DMS53 treated with DMSO at 0.1 percent for 48 hours (cell line): ENCODE measurements around the gene AVL9.
"Not testable (repeated sequence)": the region's sequence is repeated elsewhere in the genome, so short reads cannot be mapped to it uniquely, and the experiment has no call there.

Experiments used
- DNase-seq: peaks from one replicate; lab custom pipeline; 2025; ENCODE audit not compliant: unreplicated experiment; lab: John Stamatoyannopoulos, UW

The AVL9 gene

GRCh38 chr7:32495298-32496051 is at the start of gene AVL9:
Gene AVL9, plus strand, starts transcription at chr7:32495489. Its CDS starts 221 bp downstream, at chr7:32495710.
- peak; percentile 98 for DNase-seq

- no peak for DNase-seq
These were observed 48.1 kb upstream of the AVL9 start for GRCh38 chr7:32447218-32447617.

GRCh38 chr7:32453341-32454011 is 41.8 kb upstream of the AVL9 start:
- peak; percentile 46 for DNase-seq

DNA sequence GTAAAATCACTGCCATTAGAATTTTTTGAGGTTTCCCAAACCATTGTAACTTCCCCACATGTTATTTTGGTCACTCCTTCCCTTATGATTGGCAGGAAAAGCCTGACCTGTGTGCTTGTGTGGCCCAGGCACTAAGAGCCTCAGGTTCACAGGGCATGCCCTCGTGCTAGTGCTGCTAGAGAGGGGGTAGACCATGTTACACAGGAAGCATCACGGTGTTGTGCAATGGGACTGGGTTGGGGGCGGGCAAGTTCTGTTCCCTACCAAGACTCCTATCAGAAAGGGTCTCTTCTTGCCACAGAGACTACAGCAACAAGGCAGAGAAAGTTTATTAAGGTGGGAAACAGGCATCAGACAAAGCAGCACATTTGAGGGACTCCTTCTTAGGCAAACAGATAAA is 37.3 kb upstream of the AVL9 start:
- no peak for DNase-seq

DNA sequence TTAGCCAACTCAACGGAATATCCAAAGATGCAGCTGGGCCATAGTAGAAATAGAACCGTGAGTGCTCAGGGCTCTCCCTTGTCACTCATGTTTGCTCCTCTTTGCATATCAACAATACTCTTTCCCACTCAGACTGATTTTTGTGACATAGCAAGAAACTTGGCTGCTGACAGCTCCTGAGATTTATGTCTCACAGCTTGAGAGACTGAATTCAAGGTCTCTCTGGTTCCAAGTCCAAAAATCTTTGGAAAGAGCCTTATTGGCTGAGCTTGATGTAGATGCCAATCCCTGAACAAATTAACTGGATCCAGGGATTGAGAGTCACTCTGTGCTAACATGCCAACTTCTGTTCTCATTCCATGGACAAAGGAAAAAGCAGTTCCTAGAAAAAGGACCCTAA is 35.5 kb upstream of the AVL9 start:
- DNase-seq = no peak

- peak; percentile 8 for DNase-seq
These were observed 33.8 kb upstream of the AVL9 start for GRCh38 chr7:32461484-32461883.

DNA sequence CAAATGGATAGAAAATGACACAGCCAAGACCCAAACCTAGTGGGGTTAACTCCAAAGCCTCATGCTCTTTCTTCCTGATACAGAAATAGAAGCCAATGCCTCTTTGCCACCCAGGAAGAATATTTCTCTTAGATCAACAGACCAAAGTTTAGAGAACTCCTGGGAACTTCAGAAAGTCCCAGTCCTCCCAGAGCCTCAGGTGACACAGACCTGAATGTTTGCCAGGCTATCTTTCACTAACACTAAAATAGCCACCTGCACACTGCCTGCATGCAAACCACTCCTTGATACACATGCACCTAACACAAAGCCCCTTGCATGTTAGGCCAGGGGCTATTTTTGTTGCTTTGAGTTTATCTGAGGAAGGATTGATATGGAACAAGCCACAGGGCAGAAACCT is 32.8 kb upstream of the AVL9 start:
- DNase-seq = no peak

- DNase-seq = no peak
These were observed 32.3 kb upstream of the AVL9 start for GRCh38 chr7:32462977-32463376.

DNA sequence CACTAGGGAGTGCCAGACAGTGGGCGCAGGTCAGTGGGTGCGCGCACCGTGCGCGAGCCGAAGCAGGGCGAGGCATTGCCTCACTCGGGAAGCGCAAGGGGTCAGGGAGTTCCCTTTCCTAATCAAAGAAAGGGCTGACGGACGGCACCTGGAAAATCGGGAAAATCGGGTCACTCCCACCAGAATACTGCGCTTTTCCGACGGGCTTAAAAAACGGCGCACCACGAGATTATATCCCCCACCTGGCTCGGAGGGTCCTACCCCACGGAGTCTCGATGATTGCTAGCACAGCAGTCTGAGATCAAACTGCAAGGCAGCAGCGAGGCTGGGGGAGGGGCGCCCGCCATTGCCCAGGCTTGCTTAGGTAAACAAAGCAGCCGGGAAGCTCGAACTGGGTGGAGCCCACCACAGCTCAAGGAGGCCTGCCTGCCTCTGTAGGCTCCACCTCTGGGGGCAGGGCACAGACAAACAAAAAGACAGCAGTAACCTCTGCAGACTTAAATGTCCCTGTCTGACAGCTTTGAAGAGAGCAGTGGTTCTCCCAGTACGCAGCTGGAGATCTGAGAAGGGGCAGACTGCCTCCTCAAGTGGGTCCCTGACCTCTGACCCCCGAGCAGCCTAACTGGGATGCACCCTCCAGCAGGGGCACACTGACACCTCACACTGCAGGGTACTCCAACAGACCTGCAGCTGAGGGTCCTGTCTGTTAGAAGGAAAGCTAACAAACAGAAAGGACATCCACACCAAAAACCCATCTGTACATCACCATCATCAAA is 30.5 kb upstream of the AVL9 start:
- DNase-seq = not testable (repeated sequence)

GRCh38 chr7:32470004-32470403 is 25.3 kb upstream of the AVL9 start:
- not testable (repeated sequence) for DNase-seq

- no peak for DNase-seq
These were observed 24.4 kb upstream of the AVL9 start for GRCh38 chr7:32470871-32471270.

- no peak for DNase-seq
These were observed 23.3 kb upstream of the AVL9 start for GRCh38 chr7:32472015-32472414.

- no peak for DNase-seq
These were observed 21.3 kb upstream of the AVL9 start for GRCh38 chr7:32474008-32474407.

GRCh38 chr7:32476816-32477648 is 18.3 kb upstream of the AVL9 start:
- no peak for DNase-seq

- DNase-seq = no peak
These were observed 17.7 kb upstream of the AVL9 start for GRCh38 chr7:32477649-32477980.

GRCh38 chr7:32479574-32480200 is 15.6 kb upstream of the AVL9 start:
- DNase-seq = peak; percentile 63

GRCh38 chr7:32481176-32481575 is 14.1 kb upstream of the AVL9 start:
- no peak for DNase-seq

DNA sequence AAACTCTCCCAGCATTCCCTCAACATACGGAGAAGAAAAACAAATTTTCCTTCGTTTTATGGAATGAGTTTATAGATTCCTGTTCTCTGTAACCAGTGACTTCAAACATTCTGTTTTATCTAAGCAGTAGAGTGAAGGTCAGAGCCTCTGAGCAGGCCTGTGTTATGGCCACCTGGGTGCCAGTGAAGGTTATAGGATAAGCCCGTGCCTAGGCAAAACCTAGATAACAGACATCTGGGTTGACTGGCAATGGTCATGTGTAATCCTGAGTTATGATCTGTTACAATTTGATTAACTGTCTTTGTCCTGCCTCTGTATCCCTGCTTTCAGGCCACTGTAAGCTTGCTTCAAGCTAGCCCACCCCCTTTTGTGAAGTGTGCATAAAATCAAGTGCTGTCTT is 13.4 kb upstream of the AVL9 start:
- DNase-seq = no peak

DNA sequence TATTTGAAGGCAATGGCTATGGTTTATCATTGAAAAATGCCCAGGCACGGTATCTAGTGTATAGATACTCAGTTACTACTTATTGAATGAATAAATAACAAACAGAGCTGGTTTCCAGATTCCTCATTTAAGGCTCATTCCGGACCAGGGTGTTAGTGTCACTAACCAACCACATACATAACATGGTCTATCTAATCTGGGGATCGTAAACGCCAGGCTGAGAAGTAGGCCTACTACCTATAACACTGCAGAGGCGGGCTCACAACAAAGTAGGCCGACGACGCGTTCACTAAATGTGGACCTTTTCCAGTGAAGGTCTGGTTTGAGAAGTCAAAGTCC is 5.5 kb upstream of the AVL9 start:
- no peak for DNase-seq

- peak; percentile 97 for DNase-seq
These were observed 5.0 kb upstream of the AVL9 start, which contains the start of gene LSM5 for GRCh38 chr7:32490127-32490796. Gene LSM5, minus strand, starts transcription at chr7:32490380. Its CDS starts 15 bp downstream, at chr7:32490365.
